B cell (primary cell): ENCODE results near the gene PRIMPOL. TPM values are rescaled to one million over a fixed set of nuclear protein-coding genes. Genes with fewer than 3 reads are reported as not detected.

Source experiments
- ATAC-seq: fragments of 200-7000 bp; cut with Tn5 transposase; one replicate; pipeline ENCODE4 v1.10.0; 2021; ENCODE audit warnings: low read depth, mild to moderate bottlenecking, moderate number of reproducible peaks, moderate library complexity
- CTCF ChIA-PET: fragments of 350-600 bp; sonication (Branson Sonifier 250); formaldehyde crosslinking; loops from one replicate; lab custom pipeline; 2021; ENCODE audit warnings: antibody characterized with exemption, inconsistent platforms; lab: Charles Lee
- POLR2A ChIA-PET: fragments of 350-600 bp; sonication (Branson Sonifier 250); formaldehyde crosslinking; loops from one replicate; lab custom pipeline; 2021; ENCODE audit warnings: antibody characterized with exemption; lab: Charles Lee
- DNase-seq: peaks from one replicate; pipeline ENCODE4 v3.0.0; 2013
- H2AFZ ChIP-seq: 2 replicates; pipeline ENCODE4 v1.6.1; 2012; ENCODE audit warnings: mild to moderate bottlenecking, low read depth, low read length; ENCODE audit not compliant: insufficient read depth, poor library complexity, severe bottlenecking
- H3K27ac ChIP-seq, 2 donors: 1 replicate in 1 of 2; 2 replicates in 1 of 2; pipeline ENCODE4 v1.5.1; 2012 to 2013; ENCODE audit warnings: low read length in 2 of 2, mild to moderate bottlenecking in 2 of 2, moderate library complexity in 1 of 2
- H3K27me3 ChIP-seq, 4 experiments: fragments of 200-600 bp in 1 of 4; sonication (generic) in 1 of 4; replicated peaks in 1 of 4; 1 replicate in 2 of 4; 2 replicates in 2 of 4; pipeline versions ENCODE4 v1.6.1 to v1.7.0; 2013 to 2016; ENCODE audit warnings: low read length in 3 of 4, mild to moderate bottlenecking in 2 of 4, mixed read lengths in 1 of 4, moderate library complexity in 1 of 4; ENCODE audit not compliant: insufficient read depth in 4 of 4, control insufficient read depth in 3 of 4; ENCODE audit errors: control extremely low read depth in 1 of 4
- H3K36me3 ChIP-seq, 2 experiments: replicated peaks in 1 of 2; 1 replicate in 1 of 2; 2 replicates in 1 of 2; pipeline versions ENCODE4 v1.6.1 to v1.7.1; 2013; ENCODE audit warnings: low read length in 1 of 2; ENCODE audit not compliant: insufficient read depth in 2 of 2, control insufficient read depth in 1 of 2; ENCODE audit errors: control extremely low read depth in 1 of 2, extremely low read depth in 1 of 2
- H3K4me1 ChIP-seq, 2 donors: fragments of 200-600 bp in 1 of 2; sonication (generic) in 1 of 2; 1 replicate in 1 of 2; 2 replicates in 1 of 2; pipeline versions ENCODE4 v1.5.1 to v1.6.1; 2013 to 2017; ENCODE audit warnings: low read length in 2 of 2; ENCODE audit not compliant: control insufficient read depth in 2 of 2, insufficient read depth in 2 of 2
- H3K4me2 ChIP-seq: replicated peaks from 2 replicates; pipeline ENCODE3; 2012; ENCODE audit warnings: mild to moderate bottlenecking, low read depth, low read length; ENCODE audit not compliant: poor library complexity, severe bottlenecking
- H3K4me3 ChIP-seq, 5 experiments: fragments of 200-600 bp in 1 of 5; sonication (generic) in 1 of 5; 1 replicate in 3 of 5; 2 replicates in 2 of 5; pipeline versions ENCODE4 v1.5.1 to v1.7.0; 2011 to 2016; ENCODE audit warnings: low read length in 4 of 5, mild to moderate bottlenecking in 4 of 5, low read depth in 2 of 5, control low read depth in 1 of 5, moderate library complexity in 1 of 5; ENCODE audit not compliant: insufficient read depth in 1 of 5; ENCODE audit errors: control extremely low read depth in 1 of 5, extremely low read depth in 1 of 5
- H3K79me2 ChIP-seq: fragments of 200-600 bp; sonication (generic); one replicate; pipeline ENCODE4 v1.6.0; 2016; ENCODE audit warnings: low read length; ENCODE audit not compliant: control insufficient read depth, insufficient read depth
- H3K9ac ChIP-seq: fragments of 200-600 bp; sonication (generic); 2 replicates; pipeline ENCODE4 v1.6.1; 2017; ENCODE audit warnings: mild to moderate bottlenecking, low read length, moderate library complexity
- H3K9me3 ChIP-seq, 3 donors: one replicate each; pipeline versions ENCODE4 v1.6.1 to v1.7.1; 2013; ENCODE audit warnings: low read length in 2 of 3; ENCODE audit not compliant: control insufficient read depth in 2 of 3, insufficient read depth in 1 of 3; ENCODE audit errors: control extremely low read depth in 1 of 3
- H4K20me1 ChIP-seq: 2 replicates; pipeline ENCODE4 v1.6.0; 2012; ENCODE audit warnings: mild to moderate bottlenecking, low read length; ENCODE audit not compliant: insufficient read depth, control insufficient read depth, poor library complexity, severe bottlenecking
- H3K27ac Mint-ChIP-seq: one replicate; pipeline ENCODE4 v1.8.0; 2021; ENCODE audit warnings: mixed read lengths
- H3K27me3 Mint-ChIP-seq: one replicate; pipeline ENCODE4 v1.8.0; 2021; ENCODE audit warnings: mixed read lengths
- H3K4me1 Mint-ChIP-seq: one replicate; pipeline ENCODE4 v1.8.0; 2021; ENCODE audit warnings: mixed read lengths
- H3K4me3 Mint-ChIP-seq: one replicate; pipeline ENCODE4 v1.8.0; 2021; ENCODE audit warnings: mixed read lengths
- H3K9me3 Mint-ChIP-seq: one replicate; pipeline ENCODE4 v1.8.0; 2022; ENCODE audit warnings: mixed read lengths; ENCODE audit not compliant: insufficient read depth
- EZH2 ChIP-seq: IDR thresholded peaks from 2 replicates; pipeline ENCODE4 v1.6.1; 2012; ENCODE audit warnings: borderline replicate concordance, low read depth, mild to moderate bottlenecking, moderate library complexity, low read length; ENCODE audit not compliant: insufficient read depth, poor library complexity, severe bottlenecking
- WGBS: methylation state at CpG from one replicate; pipeline ENCODE4 v1.1.5; 2013; ENCODE audit warnings: missing lambda C conversion rate; ENCODE audit not compliant: insufficient coverage; 5-methylcytosine and 5-hydroxymethylcytosine counted together
- intact Hi-C: fragments of 100-400 bp; cut with micrococcal nuclease; formaldehyde crosslinking; loops from one replicate; pipeline ENCODE4 v1.10.0; 2022
- polyA plus RNA-seq: library from polyadenylated mRNA; depleted of rRNA; stranded (reverse); fragments of >200 nt; gene quantifications from 2 replicates; pipeline ENCODE4 v1.2.3, GENCODE V29; 2012
- total RNA-seq, 2 donors: library from RNA; stranded (reverse); fragments of 120-200 nt in 1 of 2; gene quantifications; 1 replicate in 1 of 2; 2 replicates in 1 of 2; pipeline versions ENCODE4 v1.2.3 to v1.2.4, GENCODE V29; 2013 to 2022
- TF ChIP-seq, protein P1 (sequence below): fragments of 200-600 bp; IDR thresholded peaks from one replicate; pipeline ENCODE4 v1.8.0; 2022; ENCODE audit warnings: antibody characterized with exemption, mild to moderate bottlenecking

Gene PRIMPOL
- total and polyA plus RNA-seq, 2 donors (not counting 1 experiment from before 2014, with no cell fraction given), result 15.4 to 16.3 TPM

DNA sequence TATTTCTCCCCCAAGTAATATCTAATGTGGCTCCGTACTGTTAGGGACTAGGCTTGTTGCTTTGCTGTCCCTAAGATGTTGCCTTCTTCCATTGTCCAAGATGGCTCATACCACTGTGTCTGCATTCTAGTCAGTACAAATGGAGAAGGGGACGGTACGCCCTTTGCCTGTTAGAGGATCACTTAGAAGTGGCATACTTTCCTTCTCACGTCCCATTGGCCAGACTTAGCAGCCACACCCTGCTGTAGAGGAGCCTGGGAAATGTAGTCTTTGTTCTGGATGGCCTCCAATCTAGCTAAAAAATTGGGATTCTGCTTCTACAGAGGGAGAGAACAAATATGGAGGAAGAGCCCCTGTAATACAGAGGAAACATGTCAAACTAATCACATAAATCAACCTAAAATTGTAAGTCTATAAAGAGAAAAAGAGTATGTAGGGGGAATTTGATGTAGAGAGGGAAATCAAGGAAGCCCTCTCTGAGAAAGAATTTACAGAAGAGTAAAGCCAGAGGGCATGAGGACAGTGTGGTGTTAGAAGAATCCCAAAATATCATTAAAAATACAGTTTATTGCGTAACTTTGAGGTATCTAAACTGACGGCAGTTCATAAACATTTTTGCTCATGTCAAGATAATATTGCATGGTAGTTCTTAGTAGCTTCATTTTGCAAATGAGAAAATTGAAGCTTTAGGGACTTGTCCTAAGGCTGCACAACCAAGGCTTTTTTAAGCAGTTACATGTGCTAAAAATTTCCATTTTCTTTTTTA lies 15.1 kb downstream of the PRIMPOL start:
- Histone ChIP-seq H3K9ac (no peak overlapping the region), H3K4me2 (no peak overlapping the region), H2AFZ (no peak overlapping the region), H4K20me1 (no peaks in the 10 kb centered on the region), H3K4me1 (peaks cover 4 to 7% of the 10 kb centered on the region in 2 donors), H3K4me3 (no peak overlapping the region), H3K36me3 (peaks cover 4 to 11% of the 10 kb centered on the region in 2 experiments), H3K27ac (no peak overlapping the region), H3K9me3 (no peaks in the 10 kb centered on the region), H3K79me2 (no peaks in the 10 kb centered on the region), H3K27me3 (no peaks in the 10 kb centered on the region)
- DNase-seq (no peak), ATAC-seq (no peak)
- Mint-ChIP-seq H3K27me3 (no peaks in the 10 kb centered on the region), H3K4me1 (peaks cover 15% of the 10 kb centered on the region), H3K27ac (no peak overlapping the region), H3K4me3 (no peak overlapping the region), H3K9me3 (no peaks in the 10 kb centered on the region)
- TF ChIP-seq, protein P1, sequence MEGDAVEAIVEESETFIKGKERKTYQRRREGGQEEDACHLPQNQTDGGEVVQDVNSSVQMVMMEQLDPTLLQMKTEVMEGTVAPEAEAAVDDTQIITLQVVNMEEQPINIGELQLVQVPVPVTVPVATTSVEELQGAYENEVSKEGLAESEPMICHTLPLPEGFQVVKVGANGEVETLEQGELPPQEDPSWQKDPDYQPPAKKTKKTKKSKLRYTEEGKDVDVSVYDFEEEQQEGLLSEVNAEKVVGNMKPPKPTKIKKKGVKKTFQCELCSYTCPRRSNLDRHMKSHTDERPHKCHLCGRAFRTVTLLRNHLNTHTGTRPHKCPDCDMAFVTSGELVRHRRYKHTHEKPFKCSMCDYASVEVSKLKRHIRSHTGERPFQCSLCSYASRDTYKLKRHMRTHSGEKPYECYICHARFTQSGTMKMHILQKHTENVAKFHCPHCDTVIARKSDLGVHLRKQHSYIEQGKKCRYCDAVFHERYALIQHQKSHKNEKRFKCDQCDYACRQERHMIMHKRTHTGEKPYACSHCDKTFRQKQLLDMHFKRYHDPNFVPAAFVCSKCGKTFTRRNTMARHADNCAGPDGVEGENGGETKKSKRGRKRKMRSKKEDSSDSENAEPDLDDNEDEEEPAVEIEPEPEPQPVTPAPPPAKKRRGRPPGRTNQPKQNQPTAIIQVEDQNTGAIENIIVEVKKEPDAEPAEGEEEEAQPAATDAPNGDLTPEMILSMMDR, result no peak
- TF ChIP-seq EZH2, result no peak
- ChIA-PET POLR2A (no interaction called here), CTCF (no interaction called here)
- intact Hi-C loops, result no loop called here
- WGBS, result 100% methylated on average over 1 of the region's 6 CpGs

DNA sequence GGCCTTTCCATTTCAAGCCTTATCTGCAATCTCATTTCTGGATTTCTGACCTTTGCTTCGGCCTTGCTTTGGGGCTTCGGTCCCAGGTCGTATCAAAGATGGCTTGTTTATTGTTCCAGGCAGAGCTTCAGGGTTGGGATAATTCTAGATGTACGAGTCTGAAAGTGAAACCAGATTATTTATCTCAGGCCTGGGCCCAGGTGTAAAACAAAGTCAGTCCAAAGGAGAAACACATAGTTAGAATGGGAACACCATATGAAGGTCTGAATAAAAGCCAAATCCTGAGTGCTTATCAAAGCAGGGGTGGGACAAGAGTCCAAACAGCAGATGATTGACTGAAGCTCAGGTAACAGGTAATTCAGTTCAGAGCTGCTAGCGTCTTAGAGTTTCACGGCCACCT lies 17.1 kb downstream of the PRIMPOL start:
- Mint-ChIP-seq H3K27me3 (no peaks in the 10 kb centered on the region), H3K27ac (no peak overlapping the region), H3K4me3 (no peak overlapping the region), H3K9me3 (no peaks in the 10 kb centered on the region), H3K4me1 (peaks cover 16% of the 10 kb centered on the region)
- no peaks in the 10 kb centered on the region for H3K27me3 ChIP-seq
- TF ChIP-seq EZH2, result no peak
- TF ChIP-seq, protein P1, result no peak
- ATAC-seq (no peak), DNase-seq (no peak)
- CTCF ChIA-PET, result no interaction called here
- H3K36me3 ChIP-seq, result peaks cover 0 to 11% of the 10 kb centered on the region in 2 experiments
- WGBS, result 100% methylated on average over 6 of the region's 6 CpGs
- H4K20me1 ChIP-seq, result no peaks in the 10 kb centered on the region
- no peak overlapping the region for H2AFZ ChIP-seq
- H3K4me1 ChIP-seq, result peaks cover 4 to 7% of the 10 kb centered on the region in 2 donors
- H3K4me2 ChIP-seq, result no peak overlapping the region
- H3K4me3 ChIP-seq, result no peak overlapping the region
- POLR2A ChIA-PET, result no interaction called here
- H3K27ac ChIP-seq, result no peak overlapping the region
- no peaks in the 10 kb centered on the region for H3K79me2 ChIP-seq
- no peaks in the 10 kb centered on the region for H3K9me3 ChIP-seq
- H3K9ac ChIP-seq, result no peak overlapping the region
- intact Hi-C loops, result no loop called here
